Activated naive CD4-positive, alpha-beta T cell treated with anti-CD3 and anti-CD28 coated beads, Interleukin-2, amount 10 ng/mL, durations not matched to agents 7 days and 5 days (primary cell): ENCODE data around the gene TTC33.
"Not testable (repeated sequence)": the region's sequence is repeated elsewhere in the genome, so short reads cannot be mapped to it uniquely, and the experiment has no call there.

ENCODE experiments used
- CTCF ChIA-PET: fragments of 350-600 bp; sonication (Branson Sonifier 250); formaldehyde crosslinking; loops from one replicate; lab custom pipeline; 2021; ENCODE audit warnings: antibody characterized with exemption; lab: Charles Lee
- DNase-seq: peaks from one replicate; pipeline ENCODE4 v3.0.0-alpha.2; 2020
- H3K27ac Mint-ChIP-seq: one replicate; pipeline ENCODE4 v1.8.0; 2021; ENCODE audit warnings: mild to moderate bottlenecking, moderate library complexity, mixed read lengths
- H3K27me3 Mint-ChIP-seq: one replicate; pipeline ENCODE4 v1.8.0; 2021; ENCODE audit warnings: mild to moderate bottlenecking, mixed read lengths
- H3K36me3 Mint-ChIP-seq: one replicate; pipeline ENCODE4 v1.8.0; 2021; ENCODE audit warnings: mixed read lengths
- H3K4me1 Mint-ChIP-seq: one replicate; pipeline ENCODE4 v1.8.0; 2021; ENCODE audit warnings: mixed read lengths
- H3K4me3 Mint-ChIP-seq: one replicate; pipeline ENCODE4 v1.8.0; 2021; ENCODE audit warnings: mild to moderate bottlenecking, moderate library complexity, mixed read lengths
- H3K9me3 Mint-ChIP-seq: one replicate; pipeline ENCODE4 v1.8.0; 2021; ENCODE audit warnings: mixed read lengths

The TTC33 gene

DNA sequence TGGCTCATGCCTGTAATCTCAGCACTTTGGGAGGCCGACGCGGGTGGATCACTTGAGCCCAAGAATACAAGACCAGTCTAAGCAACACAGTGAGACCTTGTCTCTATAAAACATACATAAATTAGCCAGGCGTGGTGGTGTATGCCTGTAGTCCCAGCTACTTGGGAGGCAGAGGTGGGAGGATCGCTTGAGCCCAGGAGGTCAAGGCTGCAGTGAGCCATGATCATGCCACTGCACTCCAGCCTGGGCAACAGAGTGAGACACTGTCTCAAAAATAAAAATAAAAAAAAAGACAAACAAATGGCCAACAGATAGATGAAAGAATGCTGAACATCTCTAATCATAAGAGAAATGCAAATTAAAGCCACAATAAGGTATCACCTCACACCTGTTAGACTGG lies 33.2 kb upstream of the TTC33 start:
- CTCF ChIA-PET, DNase-seq, H3K27me3 Mint-ChIP-seq, H3K27ac Mint-ChIP-seq, H3K9me3 Mint-ChIP-seq, H3K4me3 Mint-ChIP-seq: not testable (repeated sequence)
- Mint-ChIP-seq H3K36me3 (peaks cover 38% of the 10 kb centered on the region), H3K4me1 (peaks cover 20% of the 10 kb centered on the region)

DNA sequence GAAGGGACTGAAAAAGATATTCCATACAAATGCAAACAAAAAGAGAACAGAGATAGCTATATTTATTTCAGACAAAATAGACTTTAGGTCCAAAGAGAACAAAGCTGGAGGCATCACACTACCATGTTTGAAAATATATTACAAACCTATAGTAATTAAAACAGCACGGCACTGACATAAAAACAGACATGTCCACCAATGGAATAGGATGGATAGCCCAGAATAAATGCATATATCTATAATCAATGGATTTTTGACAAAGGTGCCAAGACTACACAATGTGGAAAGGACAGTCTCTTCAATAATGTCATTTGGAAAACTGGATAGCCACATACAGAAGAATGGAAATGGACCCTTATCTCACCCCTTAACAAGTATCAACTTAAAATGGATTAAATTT lies 32.2 kb upstream of the TTC33 start:
- H3K27ac Mint-ChIP-seq, result no peak overlapping the region
- DNase-seq, result no peak
- no peaks in the 10 kb centered on the region for H3K27me3 Mint-ChIP-seq
- CTCF ChIA-PET, result interaction anchor here (0.7 to 1.3 kb wide), 2 partner anchors 10 kb away, joined by 3 read pairs; no protein-coding TSS in a partner anchor
- H3K4me1 Mint-ChIP-seq, result peaks cover 12% of the 10 kb centered on the region
- no peak overlapping the region for H3K4me3 Mint-ChIP-seq
- H3K9me3 Mint-ChIP-seq, result peaks cover 7% of the 10 kb centered on the region
- H3K36me3 Mint-ChIP-seq, result peaks cover 33% of the 10 kb centered on the region

DNA sequence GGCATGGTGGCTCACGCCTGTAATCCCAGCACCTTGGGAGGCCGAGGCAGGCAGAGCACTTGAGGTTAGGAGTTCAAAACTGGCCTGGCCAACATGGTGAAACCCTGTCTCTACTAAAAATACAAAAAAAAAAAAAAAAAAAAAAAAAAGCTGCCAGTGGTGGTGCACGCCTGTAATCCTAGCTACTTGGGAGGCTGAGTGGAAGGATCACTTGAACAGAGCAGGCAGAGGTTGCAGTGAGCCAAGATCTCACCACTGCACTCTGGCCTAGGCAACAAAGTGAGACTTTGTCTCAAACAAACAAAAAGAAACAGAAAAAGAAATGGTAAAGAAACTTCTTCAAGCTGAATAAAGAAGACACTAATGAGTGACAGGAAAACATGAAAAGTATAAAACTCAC lies 30.9 kb upstream of the TTC33 start:
- peaks cover 33% of the 10 kb centered on the region for H3K36me3 Mint-ChIP-seq
- CTCF ChIA-PET, H3K27ac Mint-ChIP-seq, H3K27me3 Mint-ChIP-seq, DNase-seq, H3K9me3 Mint-ChIP-seq, H3K4me3 Mint-ChIP-seq: not testable (repeated sequence)
- H3K4me1 Mint-ChIP-seq, result peaks cover 11% of the 10 kb centered on the region

DNA sequence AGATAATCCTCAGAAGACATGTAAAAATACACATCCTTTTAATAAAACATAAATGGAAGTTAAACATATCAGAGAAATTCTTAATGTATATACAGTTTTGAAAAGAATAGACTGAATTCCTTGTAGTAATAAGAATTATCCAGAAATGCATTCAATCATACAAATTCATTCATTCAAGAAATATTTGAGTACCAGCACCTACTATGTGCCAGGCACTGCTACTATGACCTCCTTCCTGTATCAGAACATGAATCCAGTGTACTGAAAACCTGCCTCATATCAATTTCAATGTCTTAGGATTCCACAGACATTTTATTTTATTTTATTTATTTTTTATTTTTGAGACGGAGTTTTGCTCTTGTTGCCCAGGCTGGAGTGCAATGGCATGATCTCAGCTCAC lies 29.2 kb upstream of the TTC33 start:
- peaks cover 7% of the 10 kb centered on the region for H3K9me3 Mint-ChIP-seq
- CTCF ChIA-PET, result interaction anchor here (1.1 to 1.4 kb wide), 2 partner anchors 8 to 10 kb away, joined by 3 read pairs; no protein-coding TSS in a partner anchor
- DNase-seq, result no peak
- no peaks in the 10 kb centered on the region for H3K27me3 Mint-ChIP-seq
- H3K4me1 Mint-ChIP-seq, result peaks cover 11% of the 10 kb centered on the region
- no peak overlapping the region for H3K27ac Mint-ChIP-seq
- peaks cover 29% of the 10 kb centered on the region for H3K36me3 Mint-ChIP-seq
- no peak overlapping the region for H3K4me3 Mint-ChIP-seq

DNA sequence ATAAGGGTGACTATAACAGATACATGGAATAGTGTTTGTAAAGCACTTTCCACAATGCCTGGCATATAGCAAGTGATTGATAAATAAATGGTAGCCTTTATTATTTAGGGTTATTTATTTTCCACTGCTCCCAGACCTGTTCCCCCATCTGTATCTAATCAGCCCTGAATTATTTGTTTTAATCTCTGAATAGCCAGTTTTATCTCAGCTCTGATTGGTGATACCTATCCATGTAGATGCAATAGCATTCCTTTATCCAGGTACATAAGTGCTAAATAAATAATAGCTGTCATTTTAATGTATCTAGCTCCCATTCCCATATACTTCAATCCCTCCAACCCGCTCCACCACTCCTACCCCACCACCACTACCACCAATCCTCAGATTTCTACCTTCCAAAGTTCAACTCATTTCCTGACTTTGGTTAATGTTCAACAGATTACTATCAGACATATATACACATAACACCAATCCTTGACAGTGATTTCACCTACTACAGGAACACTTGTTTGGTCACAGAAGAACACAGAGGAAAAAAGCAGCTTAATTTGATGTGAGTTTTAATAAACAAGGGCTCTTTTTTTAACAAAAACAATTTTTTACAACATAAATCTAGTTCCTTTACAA lies 28.4 kb upstream of the TTC33 start:
- peaks cover 26% of the 10 kb centered on the region for H3K36me3 Mint-ChIP-seq
- no peak for DNase-seq
- H3K4me3 Mint-ChIP-seq, result no peak overlapping the region
- peaks cover 8% of the 10 kb centered on the region for H3K4me1 Mint-ChIP-seq
- no peak overlapping the region for H3K27ac Mint-ChIP-seq
- H3K27me3 Mint-ChIP-seq, result no peaks in the 10 kb centered on the region
- H3K9me3 Mint-ChIP-seq, result peaks cover 7% of the 10 kb centered on the region
- CTCF ChIA-PET, result interaction anchor here (1.1 to 1.4 kb wide), 2 partner anchors 9 kb away, joined by 3 read pairs; no protein-coding TSS in a partner anchor

DNA sequence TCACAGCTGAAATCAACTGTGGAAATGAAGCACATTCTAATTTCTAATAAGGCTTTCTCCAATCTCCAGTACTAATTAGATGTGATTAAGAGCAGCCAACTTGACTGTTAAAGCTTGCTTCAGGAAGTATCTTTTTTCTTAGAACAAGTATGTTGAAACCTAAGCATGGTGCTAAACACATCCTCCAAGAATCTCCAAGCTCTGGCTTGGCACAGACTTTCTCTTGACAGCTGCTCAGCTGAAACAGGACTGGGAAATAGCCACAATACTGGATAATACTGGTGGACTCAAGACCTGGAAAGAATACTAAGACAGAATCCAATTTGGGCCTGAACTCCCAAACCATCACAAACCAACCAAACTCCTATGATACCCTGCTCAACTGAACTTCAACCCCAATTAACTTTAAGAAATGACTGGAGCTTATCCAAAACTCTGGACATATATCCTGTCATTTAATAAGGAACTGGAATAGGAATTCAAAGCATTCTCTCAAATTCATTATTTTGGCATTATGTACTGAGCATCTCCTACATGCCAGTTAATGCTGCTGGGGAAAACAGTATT lies 26.2 kb upstream of the TTC33 start:
- H3K9me3 Mint-ChIP-seq, result no peaks in the 10 kb centered on the region
- H3K27ac Mint-ChIP-seq, result no peak overlapping the region
- H3K4me3 Mint-ChIP-seq, result no peak overlapping the region
- peaks cover 5% of the 10 kb centered on the region for H3K4me1 Mint-ChIP-seq
- no peaks in the 10 kb centered on the region for H3K27me3 Mint-ChIP-seq
- peaks cover 12% of the 10 kb centered on the region for H3K36me3 Mint-ChIP-seq
- CTCF ChIA-PET, result no interaction called here
- no peak for DNase-seq

DNA sequence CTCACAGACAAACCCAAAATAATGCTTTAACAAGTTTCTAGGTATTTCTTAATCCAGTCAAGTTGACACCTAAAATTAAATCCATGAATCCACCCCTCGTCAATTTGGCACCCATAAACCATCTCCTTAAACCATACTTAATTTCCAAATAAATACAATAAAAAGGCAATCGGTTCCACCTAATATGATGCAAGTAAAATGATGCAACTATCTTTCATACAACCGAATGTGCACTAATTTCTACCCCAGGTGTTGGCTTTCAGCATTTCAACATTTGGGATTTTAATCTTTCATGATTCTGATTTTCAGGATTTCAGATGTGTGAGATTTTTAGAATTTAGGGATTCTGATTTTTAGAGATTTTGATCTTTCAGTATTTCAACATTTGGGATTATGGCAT lies 25.1 kb upstream of the TTC33 start:
- Mint-ChIP-seq H3K9me3 (no peaks in the 10 kb centered on the region), H3K36me3 (peaks cover 15% of the 10 kb centered on the region), H3K27ac (no peak overlapping the region), H3K27me3 (no peaks in the 10 kb centered on the region), H3K4me3 (no peak overlapping the region), H3K4me1 (peaks cover 2% of the 10 kb centered on the region)
- no peak for DNase-seq
- CTCF ChIA-PET, result no interaction called here

DNA sequence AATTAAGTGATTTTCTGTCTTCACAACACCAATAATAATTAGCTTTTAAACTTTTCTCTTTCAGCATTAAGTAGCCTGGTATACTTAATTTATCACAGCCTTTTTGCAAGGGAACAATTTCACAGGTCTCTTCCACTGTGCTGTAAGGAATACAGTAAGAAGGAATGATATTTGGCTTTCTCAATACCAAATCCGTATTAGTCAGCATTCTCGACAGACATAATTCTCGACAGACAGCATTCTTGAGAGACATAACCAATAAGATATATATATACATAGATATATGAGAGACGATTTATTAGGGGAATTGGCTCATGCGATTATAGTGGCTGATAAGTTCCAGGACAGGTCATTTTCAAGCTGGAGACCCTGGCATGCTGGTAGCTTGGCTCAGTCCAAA lies 24.4 kb upstream of the TTC33 start:
- Mint-ChIP-seq H3K27me3 (no peaks in the 10 kb centered on the region), H3K9me3 (no peaks in the 10 kb centered on the region), H3K4me1 (no peaks in the 10 kb centered on the region), H3K4me3 (no peak overlapping the region), H3K36me3 (peaks cover 18% of the 10 kb centered on the region), H3K27ac (no peak overlapping the region)
- CTCF ChIA-PET, result no interaction called here
- DNase-seq, result no peak

DNA sequence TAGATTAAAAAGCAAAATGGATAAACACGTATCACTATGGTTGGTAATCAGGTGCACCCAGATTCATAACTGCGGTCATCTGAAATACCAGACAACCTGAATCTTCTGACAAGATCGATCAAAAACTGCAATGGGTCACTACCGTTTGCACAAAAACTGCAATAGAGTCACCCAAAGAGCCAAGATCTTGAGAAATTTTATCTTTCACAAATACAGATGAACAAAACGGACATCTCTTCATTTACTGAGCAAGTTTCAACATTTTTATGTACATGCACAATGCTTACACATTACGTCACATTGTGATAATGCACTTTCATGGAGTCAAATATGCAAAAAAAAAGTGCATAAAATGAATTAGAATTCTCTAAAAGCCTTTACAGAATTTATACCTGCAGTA lies 23.8 kb upstream of the TTC33 start:
- Mint-ChIP-seq H3K36me3 (peaks cover 22% of the 10 kb centered on the region), H3K9me3 (no peaks in the 10 kb centered on the region), H3K27ac (no peak overlapping the region), H3K4me1 (no peaks in the 10 kb centered on the region), H3K27me3 (no peaks in the 10 kb centered on the region), H3K4me3 (no peak overlapping the region)
- CTCF ChIA-PET, result no interaction called here
- no peak for DNase-seq

DNA sequence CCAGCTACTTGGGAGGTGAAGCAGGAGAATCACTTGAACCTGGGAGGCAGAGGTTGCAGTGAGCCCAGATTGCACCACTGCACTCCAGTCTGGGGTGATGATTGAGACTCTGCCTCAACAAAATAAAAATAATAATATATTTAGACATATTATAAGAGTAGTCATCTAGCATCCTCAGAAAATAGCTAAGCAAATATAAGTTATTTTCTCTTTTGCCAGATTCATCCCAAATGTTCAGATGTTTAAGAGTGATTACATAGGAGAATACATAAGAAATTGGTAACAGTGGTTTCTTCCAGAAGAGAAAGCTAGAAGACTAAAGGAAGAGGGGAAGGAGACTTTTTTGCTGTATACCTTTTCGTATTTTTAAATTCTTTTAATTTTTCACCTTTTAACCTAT lies 22.4 kb upstream of the TTC33 start:
- DNase-seq, result no peak
- CTCF ChIA-PET, result interaction anchor here (1.6 kb wide), 1 partner anchor 9 kb away, joined by 3 read pairs; no protein-coding TSS in a partner anchor
- Mint-ChIP-seq H3K36me3 (peaks cover 32% of the 10 kb centered on the region), H3K4me3 (no peak overlapping the region), H3K27me3 (no peaks in the 10 kb centered on the region), H3K27ac (no peak overlapping the region), H3K4me1 (no peaks in the 10 kb centered on the region), H3K9me3 (no peaks in the 10 kb centered on the region)

DNA sequence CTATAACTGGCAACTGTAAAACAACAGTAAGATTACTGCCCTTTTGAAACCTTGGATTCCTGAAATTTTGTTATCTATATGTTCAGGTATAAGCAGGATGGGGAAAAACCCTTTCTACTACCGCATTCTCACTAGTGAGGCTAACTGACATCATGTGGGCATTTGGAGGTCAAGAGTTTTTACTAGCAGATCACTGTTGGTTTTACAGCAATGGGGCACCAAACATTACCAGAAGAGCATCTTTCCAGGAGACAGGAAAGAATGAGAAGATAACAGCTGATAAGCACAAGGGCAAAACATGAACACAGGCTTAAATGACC lies 20.9 kb upstream of the TTC33 start:
- Mint-ChIP-seq H3K27ac (no peak overlapping the region), H3K4me1 (no peaks in the 10 kb centered on the region), H3K4me3 (no peak overlapping the region), H3K9me3 (no peaks in the 10 kb centered on the region), H3K36me3 (peaks cover 32% of the 10 kb centered on the region), H3K27me3 (no peaks in the 10 kb centered on the region)
- no peak for DNase-seq
- CTCF ChIA-PET, result interaction anchor here (1.6 kb wide), 1 partner anchor 11 kb away, joined by 3 read pairs; no protein-coding TSS in a partner anchor

DNA sequence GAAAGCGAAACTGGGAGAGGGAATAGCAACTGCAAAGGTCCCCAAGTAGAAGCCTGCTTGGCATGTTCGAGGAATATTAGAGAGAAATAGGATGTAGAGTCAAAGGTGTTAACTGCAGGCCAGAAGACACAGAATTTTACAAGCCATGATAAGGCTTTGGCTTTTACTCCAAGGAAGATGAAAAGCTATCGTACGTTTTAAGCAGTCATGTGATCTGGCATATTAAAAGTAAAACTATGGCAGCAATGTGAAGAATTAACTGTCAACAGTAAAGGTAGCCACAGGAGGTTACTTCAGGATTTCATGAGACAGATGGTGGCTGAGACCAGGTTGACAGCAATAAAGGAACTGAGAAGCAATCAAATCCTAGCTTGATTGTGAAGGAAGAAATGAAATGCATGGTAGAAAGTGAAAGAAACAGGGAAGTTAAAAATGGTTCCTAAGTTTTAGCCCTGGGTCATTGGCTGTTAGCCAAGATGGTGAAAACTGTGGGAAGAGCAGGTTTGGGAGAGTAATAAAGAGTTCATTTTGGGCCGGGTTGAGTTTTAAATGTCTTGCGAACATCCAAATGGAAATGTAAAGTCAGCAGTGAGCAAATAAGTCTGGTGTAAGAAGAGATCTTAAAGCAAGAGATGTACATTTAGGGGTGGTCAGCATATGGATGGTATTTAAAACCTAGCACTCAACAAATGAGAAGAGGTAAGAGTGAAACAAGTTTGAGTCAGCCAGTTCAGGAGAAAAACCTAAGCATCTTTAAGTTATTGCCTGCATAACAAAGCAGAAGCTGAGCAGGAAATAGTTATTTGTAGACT lies 20.3 kb upstream of the TTC33 start:
- Mint-ChIP-seq H3K4me1 (no peaks in the 10 kb centered on the region), H3K4me3 (no peak overlapping the region), H3K27ac (no peak overlapping the region), H3K9me3 (no peaks in the 10 kb centered on the region), H3K27me3 (no peaks in the 10 kb centered on the region), H3K36me3 (peaks cover 32% of the 10 kb centered on the region)
- CTCF ChIA-PET, result no interaction called here
- DNase-seq, result no peak

DNA sequence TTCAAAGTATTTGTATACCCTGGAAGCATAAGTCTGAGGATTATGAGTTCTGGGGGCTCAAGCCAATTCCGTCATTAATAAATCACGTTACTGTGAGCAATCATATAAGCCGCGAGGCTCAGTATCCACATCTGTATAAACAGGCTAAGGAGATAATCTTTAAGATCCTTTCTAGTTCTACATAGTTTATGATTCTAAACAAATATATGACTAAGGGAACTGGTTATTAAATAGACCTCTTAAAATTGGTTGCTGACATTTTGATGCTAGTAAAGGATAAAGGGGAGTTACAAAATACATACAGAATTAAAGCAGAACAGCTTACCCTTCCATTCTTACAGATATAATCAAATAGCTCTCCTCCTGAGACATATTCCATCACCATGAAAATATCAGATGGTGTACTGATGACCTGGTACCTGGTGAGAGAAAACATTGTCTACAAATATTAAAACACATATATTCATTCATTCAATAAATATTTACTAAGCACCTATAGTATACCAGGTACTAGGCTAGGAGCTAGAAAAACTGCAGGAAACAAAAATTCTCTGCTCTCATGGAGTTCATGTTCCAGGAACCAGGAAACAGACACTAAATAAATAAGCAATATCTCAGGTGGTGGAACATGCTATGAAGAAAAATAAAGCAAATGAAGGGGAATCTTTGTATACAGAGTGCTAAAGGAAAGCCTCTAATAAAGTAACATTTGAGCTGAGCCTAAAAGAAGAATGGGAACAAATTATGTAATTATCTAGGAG lies 19.5 kb upstream of the TTC33 start:
- Mint-ChIP-seq H3K4me3 (no peak overlapping the region), H3K27me3 (no peaks in the 10 kb centered on the region), H3K27ac (no peak overlapping the region), H3K36me3 (peaks cover 33% of the 10 kb centered on the region), H3K4me1 (no peaks in the 10 kb centered on the region), H3K9me3 (no peaks in the 10 kb centered on the region)
- no peak for DNase-seq
- CTCF ChIA-PET, result interaction anchor here (1.0 kb wide), 1 partner anchor 9 kb away, joined by 3 read pairs; no protein-coding TSS in a partner anchor

DNA sequence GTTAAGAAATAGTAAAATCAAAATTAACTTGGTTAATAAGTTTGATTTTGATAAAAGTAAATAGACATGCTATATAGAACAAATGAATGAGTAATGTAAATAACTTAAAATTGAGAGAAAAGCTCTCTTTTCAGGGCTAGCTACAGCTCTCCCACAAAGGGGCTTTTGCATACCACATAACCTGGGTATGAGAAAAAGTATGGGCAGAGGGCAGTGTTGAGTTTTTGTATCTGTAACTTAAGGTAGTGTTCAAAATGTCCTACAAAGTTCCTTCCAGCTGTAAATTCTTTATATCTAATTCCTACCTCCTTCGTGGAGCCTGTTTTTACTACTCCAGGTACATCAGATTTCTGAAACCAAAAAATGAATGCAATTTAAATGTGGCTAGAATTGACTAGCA lies 18.9 kb upstream of the TTC33 start:
- H3K4me3 Mint-ChIP-seq, result no peak overlapping the region
- no peaks in the 10 kb centered on the region for H3K9me3 Mint-ChIP-seq
- H3K27ac Mint-ChIP-seq, result no peak overlapping the region
- H3K36me3 Mint-ChIP-seq, result peaks cover 35% of the 10 kb centered on the region
- DNase-seq, result no peak
- H3K4me1 Mint-ChIP-seq, result no peaks in the 10 kb centered on the region
- CTCF ChIA-PET, result interaction anchor here (1.0 kb wide), 1 partner anchor 10 kb away, joined by 3 read pairs; no protein-coding TSS in a partner anchor
- no peaks in the 10 kb centered on the region for H3K27me3 Mint-ChIP-seq
